Measurements from ENCODE around the gene RAB10.

The RAB10 gene

GRCh38 chr2:26061539-26061938 is 27.7 kb downstream of the RAB10 start:
- Histone ChIP-seq H2AFZ (ENCODE audit: low read length, unreplicated experiment) (no peak overlapping the region), H3K4me3 (ENCODE audit: low read depth, low read length) (no peak overlapping the region), H3K79me2 (ENCODE audit: control insufficient read depth, insufficient read depth, low read length, unreplicated experiment) (peaks cover 87% of the 10 kb centered on the region), H3K27me3 (ENCODE audit: insufficient read depth, low read length) (no peaks in the 10 kb centered on the region), H3K27ac (ENCODE audit: low read depth, low read length) (no peak overlapping the region), H3K36me3 (ENCODE audit: insufficient read depth, low read length) (no peaks in the 10 kb centered on the region; the same call in 1 of the 2 replicates), H3K4me1 (ENCODE audit: control insufficient read depth, insufficient read depth, low read length, unreplicated experiment) (peaks cover 14% of the 10 kb centered on the region)

DNA sequence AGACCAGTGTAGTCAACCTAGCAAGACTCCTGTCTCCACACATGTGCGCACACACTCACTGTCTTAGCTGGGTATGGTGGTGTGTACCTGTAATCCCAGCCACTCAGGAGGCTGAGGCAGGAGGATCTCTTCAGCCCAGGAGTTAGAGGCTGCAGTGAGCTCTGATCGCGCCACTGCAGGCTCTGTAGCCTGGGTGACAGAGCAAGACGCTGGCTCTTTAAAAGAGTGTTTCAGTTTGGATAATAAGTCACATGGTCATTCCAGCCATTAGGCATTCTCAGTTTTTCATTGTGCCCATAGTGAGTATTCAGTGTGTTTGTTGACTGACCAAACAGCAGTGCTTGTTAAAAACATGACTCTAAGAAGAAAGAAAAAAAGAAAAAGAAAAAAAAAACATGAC is 31.0 kb downstream of the RAB10 start:
- H3K4me1 ChIP-seq (ENCODE audit: control insufficient read depth, insufficient read depth, low read length, unreplicated experiment) = peaks cover 29% of the 10 kb centered on the region
- H2AFZ ChIP-seq (ENCODE audit: low read length, unreplicated experiment) = no peak overlapping the region
- H3K79me2 ChIP-seq (ENCODE audit: control insufficient read depth, insufficient read depth, low read length, unreplicated experiment) = peaks cover 80% of the 10 kb centered on the region
- no peak overlapping the region for H3K4me3 ChIP-seq (ENCODE audit: low read depth, low read length)
- no peak overlapping the region for H3K27ac ChIP-seq (ENCODE audit: low read depth, low read length)
- H3K36me3 ChIP-seq (ENCODE audit: insufficient read depth, low read length) = peaks cover 4% of the 10 kb centered on the region
- H3K27me3 ChIP-seq (ENCODE audit: insufficient read depth, low read length) = no peaks in the 10 kb centered on the region

- H3K4me3 ChIP-seq (ENCODE audit: low read depth, low read length) = no peak overlapping the region
- peak overlapping the region; percentile 83 for H3K27ac ChIP-seq (ENCODE audit: low read depth, low read length)
- H2AFZ ChIP-seq (ENCODE audit: low read length, unreplicated experiment) = no peak overlapping the region
- H3K27me3 ChIP-seq (ENCODE audit: insufficient read depth, low read length) = no peaks in the 10 kb centered on the region
- H3K36me3 ChIP-seq (ENCODE audit: insufficient read depth, low read length) = peaks cover 4% of the 10 kb centered on the region
- H3K79me2 ChIP-seq (ENCODE audit: control insufficient read depth, insufficient read depth, low read length, unreplicated experiment) = peaks cover 83% of the 10 kb centered on the region
- H3K4me1 ChIP-seq (ENCODE audit: control insufficient read depth, insufficient read depth, low read length, unreplicated experiment) = peaks cover 29% of the 10 kb centered on the region
These were observed 33.5 kb downstream of the RAB10 start for GRCh38 chr2:26067186-26067974.

- H2AFZ ChIP-seq (ENCODE audit: low read length, unreplicated experiment) = no peak overlapping the region
- H3K79me2 ChIP-seq (ENCODE audit: control insufficient read depth, insufficient read depth, low read length, unreplicated experiment) = peaks cover 84% of the 10 kb centered on the region
- no peak overlapping the region for H3K4me3 ChIP-seq (ENCODE audit: low read depth, low read length)
- H3K4me1 ChIP-seq (ENCODE audit: control insufficient read depth, insufficient read depth, low read length, unreplicated experiment) = peaks cover 35% of the 10 kb centered on the region
- H3K36me3 ChIP-seq (ENCODE audit: insufficient read depth, low read length) = peaks cover 4% of the 10 kb centered on the region
- peak overlapping the region; percentile 83 for H3K27ac ChIP-seq (ENCODE audit: low read depth, low read length)
- H3K27me3 ChIP-seq (ENCODE audit: insufficient read depth, low read length) = no peaks in the 10 kb centered on the region
These were observed 34.2 kb downstream of the RAB10 start for GRCh38 chr2:26067980-26068507.

DNA sequence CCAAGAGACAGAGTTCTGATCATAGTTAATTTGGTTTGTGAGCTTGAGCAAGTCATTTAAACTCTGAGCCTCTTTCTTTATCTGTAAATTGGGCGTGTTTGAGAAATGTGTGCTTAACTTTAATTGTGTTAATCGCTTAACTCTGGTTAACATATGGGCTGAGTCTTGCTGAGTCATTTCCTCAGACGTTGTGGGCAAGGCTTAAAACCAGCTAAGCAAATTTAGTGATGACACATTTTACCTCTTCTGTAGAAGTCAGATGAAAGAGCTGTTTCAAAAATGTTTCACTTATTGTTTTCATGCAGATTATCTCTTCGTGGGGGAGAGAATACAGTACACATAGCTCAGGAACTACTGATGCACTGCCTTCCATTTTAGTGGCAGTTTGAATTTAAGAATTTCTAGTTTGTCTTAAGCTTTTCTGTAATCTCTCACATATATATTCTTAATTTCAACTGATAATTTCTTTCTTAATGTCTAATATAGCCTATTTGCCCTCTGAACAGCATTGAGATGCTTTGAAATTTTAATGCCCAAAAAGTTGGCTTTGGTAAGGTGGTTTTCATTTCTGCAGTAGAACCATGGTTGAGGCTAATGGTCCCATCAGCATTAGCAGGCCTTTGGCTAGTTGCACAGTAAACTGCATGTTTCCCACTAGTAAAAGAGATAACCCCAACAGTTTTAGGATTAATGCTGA is 34.9 kb downstream of the RAB10 start:
- peak overlapping the region; percentile 83 for H3K27ac ChIP-seq (ENCODE audit: low read depth, low read length)
- peaks cover 4% of the 10 kb centered on the region for H3K36me3 ChIP-seq (ENCODE audit: insufficient read depth, low read length)
- no peak overlapping the region for H2AFZ ChIP-seq (ENCODE audit: low read length, unreplicated experiment)
- H3K4me3 ChIP-seq (ENCODE audit: low read depth, low read length) = 0 out of 2 replicates have a peak overlapping the region, but pooled peaks have one; percentile 2
- H3K4me1 ChIP-seq (ENCODE audit: control insufficient read depth, insufficient read depth, low read length, unreplicated experiment) = peaks cover 37% of the 10 kb centered on the region
- H3K27me3 ChIP-seq (ENCODE audit: insufficient read depth, low read length) = no peaks in the 10 kb centered on the region
- peaks cover 84% of the 10 kb centered on the region for H3K79me2 ChIP-seq (ENCODE audit: control insufficient read depth, insufficient read depth, low read length, unreplicated experiment)

GRCh38 chr2:26070730-26071129 is 36.8 kb downstream of the RAB10 start:
- Histone ChIP-seq H3K27me3 (ENCODE audit: insufficient read depth, low read length) (no peaks in the 10 kb centered on the region), H3K79me2 (ENCODE audit: control insufficient read depth, insufficient read depth, low read length, unreplicated experiment) (peaks cover 88% of the 10 kb centered on the region), H3K36me3 (ENCODE audit: insufficient read depth, low read length) (peaks cover 4% of the 10 kb centered on the region), H3K4me1 (ENCODE audit: control insufficient read depth, insufficient read depth, low read length, unreplicated experiment) (peaks cover 43% of the 10 kb centered on the region), H2AFZ (ENCODE audit: low read length, unreplicated experiment) (no peak overlapping the region), H3K4me3 (ENCODE audit: low read depth, low read length) (no peak overlapping the region), H3K27ac (ENCODE audit: low read depth, low read length) (no peak overlapping the region)

DNA sequence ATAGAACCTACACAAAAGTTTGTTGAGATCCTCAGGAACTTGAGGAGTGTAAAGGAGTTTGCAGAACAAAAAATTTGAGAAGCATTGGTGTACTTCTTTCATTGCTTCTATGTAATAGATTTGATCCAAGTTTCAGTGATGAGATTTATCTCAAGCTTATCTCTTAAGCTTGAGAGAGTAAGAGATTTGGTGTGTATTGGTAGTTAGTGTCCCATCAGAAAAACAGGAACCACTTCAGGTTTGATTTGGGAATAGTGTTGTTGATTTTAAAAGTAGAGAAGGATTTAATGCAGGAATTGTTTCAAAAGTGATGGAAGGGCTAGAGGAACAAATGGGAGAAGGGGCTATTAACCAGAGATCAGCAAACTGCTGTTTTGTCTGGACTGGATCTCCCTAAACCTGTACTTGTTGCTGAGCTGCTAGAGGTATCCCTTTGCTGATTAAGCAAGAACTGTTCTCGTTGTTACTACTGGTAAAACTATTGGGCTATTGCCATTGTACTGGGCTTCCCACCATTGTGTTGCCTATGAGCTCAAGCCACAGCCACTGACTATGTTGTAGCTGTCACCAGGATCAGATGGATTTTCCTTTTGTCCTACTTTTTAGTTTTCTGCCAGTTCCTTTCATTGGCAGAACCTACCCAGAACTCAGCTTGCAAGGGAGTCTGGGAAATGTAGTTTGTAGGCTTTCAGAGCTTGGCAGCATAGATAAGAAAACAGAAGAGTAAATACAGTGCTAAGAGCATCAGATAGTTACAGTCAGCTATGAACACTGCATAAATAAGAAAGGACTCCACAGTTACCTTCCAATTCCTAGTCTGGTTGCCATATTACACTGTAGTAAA is 39.3 kb downstream of the RAB10 start:
- Histone ChIP-seq H2AFZ (ENCODE audit: low read length, unreplicated experiment) (no peak overlapping the region), H3K27me3 (ENCODE audit: insufficient read depth, low read length) (no peaks in the 10 kb centered on the region), H3K36me3 (ENCODE audit: insufficient read depth, low read length) (no peaks in the 10 kb centered on the region; the same call in 1 of the 2 replicates), H3K27ac (ENCODE audit: low read depth, low read length) (no peak overlapping the region), H3K4me3 (ENCODE audit: low read depth, low read length) (no peak overlapping the region), H3K4me1 (ENCODE audit: control insufficient read depth, insufficient read depth, low read length, unreplicated experiment) (peaks cover 31% of the 10 kb centered on the region), H3K79me2 (ENCODE audit: control insufficient read depth, insufficient read depth, low read length, unreplicated experiment) (peaks cover 88% of the 10 kb centered on the region)

- no peak overlapping the region for H2AFZ ChIP-seq (ENCODE audit: low read length, unreplicated experiment)
- peaks cover 25% of the 10 kb centered on the region for H3K4me1 ChIP-seq (ENCODE audit: control insufficient read depth, insufficient read depth, low read length, unreplicated experiment)
- H3K4me3 ChIP-seq (ENCODE audit: low read depth, low read length) = no peak overlapping the region
- no peak overlapping the region for H3K27ac ChIP-seq (ENCODE audit: low read depth, low read length)
- peaks cover 93% of the 10 kb centered on the region for H3K79me2 ChIP-seq (ENCODE audit: control insufficient read depth, insufficient read depth, low read length, unreplicated experiment)
- no peaks in the 10 kb centered on the region; the same call in 1 of the 2 replicates for H3K36me3 ChIP-seq (ENCODE audit: insufficient read depth, low read length)
- H3K27me3 ChIP-seq (ENCODE audit: insufficient read depth, low read length) = no peaks in the 10 kb centered on the region
These were observed 39.9 kb downstream of the RAB10 start for GRCh38 chr2:26073830-26074229.

DNA sequence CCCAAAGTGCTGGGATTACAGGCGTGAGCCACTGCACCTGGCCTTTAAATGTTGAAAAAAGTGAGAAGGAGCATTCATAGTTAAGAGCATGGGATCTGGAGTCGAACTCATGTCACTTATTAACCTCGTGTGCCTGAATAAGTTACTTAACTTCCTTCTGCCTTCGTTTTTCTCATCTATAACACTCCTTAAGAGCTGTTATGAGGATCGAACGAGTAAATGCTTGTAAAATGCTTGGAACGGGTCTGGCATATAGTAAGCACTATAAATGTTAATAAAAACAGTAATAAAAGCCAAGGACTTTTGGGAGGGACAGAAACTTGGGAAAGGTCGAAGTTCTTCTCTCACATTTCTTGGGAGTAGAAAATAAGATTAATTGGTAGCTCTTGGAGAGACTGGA is 40.8 kb downstream of the RAB10 start:
- H3K27me3 ChIP-seq (ENCODE audit: insufficient read depth, low read length) = no peaks in the 10 kb centered on the region
- H3K79me2 ChIP-seq (ENCODE audit: control insufficient read depth, insufficient read depth, low read length, unreplicated experiment) = peaks cover 91% of the 10 kb centered on the region
- peaks cover 20% of the 10 kb centered on the region for H3K4me1 ChIP-seq (ENCODE audit: control insufficient read depth, insufficient read depth, low read length, unreplicated experiment)
- no peak overlapping the region for H2AFZ ChIP-seq (ENCODE audit: low read length, unreplicated experiment)
- no peaks in the 10 kb centered on the region; the same call in 1 of the 2 replicates for H3K36me3 ChIP-seq (ENCODE audit: insufficient read depth, low read length)
- no peak overlapping the region for H3K4me3 ChIP-seq (ENCODE audit: low read depth, low read length)
- no peak overlapping the region for H3K27ac ChIP-seq (ENCODE audit: low read depth, low read length)

DNA sequence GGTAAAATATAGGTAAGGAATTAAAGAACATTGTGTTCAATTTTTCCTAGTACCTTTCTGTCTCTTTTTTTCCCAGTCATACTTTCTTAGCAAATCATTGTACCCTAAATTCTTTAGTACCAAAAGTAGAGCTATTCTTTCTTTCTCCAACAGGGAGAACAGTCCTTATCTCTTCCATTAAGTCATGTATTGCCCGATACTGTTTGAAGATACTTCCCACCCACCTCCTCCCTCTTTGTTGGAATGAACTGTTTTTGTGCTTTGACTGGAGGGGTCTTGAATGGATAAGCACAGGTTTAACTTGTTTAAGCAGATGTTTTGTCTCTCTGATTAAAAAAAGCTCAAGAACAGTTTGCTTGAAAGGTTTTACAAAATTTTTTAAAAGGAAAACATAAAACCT is 41.3 kb downstream of the RAB10 start:
- Histone ChIP-seq H3K27ac (ENCODE audit: low read depth, low read length) (no peak overlapping the region), H3K79me2 (ENCODE audit: control insufficient read depth, insufficient read depth, low read length, unreplicated experiment) (peaks cover 91% of the 10 kb centered on the region), H3K4me1 (ENCODE audit: control insufficient read depth, insufficient read depth, low read length, unreplicated experiment) (peaks cover 24% of the 10 kb centered on the region), H3K4me3 (ENCODE audit: low read depth, low read length) (no peak overlapping the region), H3K27me3 (ENCODE audit: insufficient read depth, low read length) (no peaks in the 10 kb centered on the region), H2AFZ (ENCODE audit: low read length, unreplicated experiment) (no peak overlapping the region), H3K36me3 (ENCODE audit: insufficient read depth, low read length) (no peaks in the 10 kb centered on the region; the same call in 1 of the 2 replicates)
